HepG2 (cell line): ENCODE data around the gene ZNF488. TPM values are rescaled to one million over a fixed set of nuclear protein-coding genes. Genes with fewer than 3 reads are reported as not detected.
A peak's percentile ranks its signal among the peaks of the same experiment; 100 is the strongest.
"Not testable (repeated sequence)": the region's sequence is repeated elsewhere in the genome, so short reads cannot be mapped to it uniquely, and the experiment has no call there.

Source experiments
- ATAC-seq: fragments of 200-7000 bp; cut with Tn5 transposase; 3 replicates; pipeline ENCODE4 v1.9.1; 2020; ENCODE audit warnings: mild to moderate bottlenecking, moderate library complexity
- BruUV-seq: library from RNA; stranded (reverse); fragments of 400-500 nt; replicated peaks from 2 replicates; lab custom pipeline; 2021; lab: Mats Ljungman, UMichigan
- CTCF ChIA-PET: fragments of 300-600 bp; formaldehyde crosslinking; extraction: SDS; loops from one replicate; lab custom pipeline; 2021; ENCODE audit warnings: low total read pairs, inconsistent platforms, low intra/inter-chr PET ratio; lab: Yijun Ruan, JAX
- POLR2A ChIA-PET: fragments of 350-600 bp; sonication (Branson Sonifier 250); formaldehyde crosslinking; loops from one replicate; lab custom pipeline; 2020; ENCODE audit warnings: antibody characterized with exemption, inconsistent platforms; lab: Yijun Ruan, JAX
- DNase-seq: peaks from one replicate; pipeline ENCODE4 v3.0.0-alpha.2; 2015; ENCODE audit warnings: low spot score
- FAIRE-seq: peaks from 3 replicates; lab custom pipeline; 2011; peaks lifted over from hg19 to GRCh38; lab: Jason Lieb, UNC
- H2AFZ ChIP-seq: one replicate; pipeline ENCODE4 v1.6.1; 2011; ENCODE audit warnings: low read length, inconsistent platforms
- H3K27ac ChIP-seq: fragments of 300-600 bp; 3 replicates; pipeline ENCODE4 v1.8.0; 2011; ENCODE audit warnings: mixed run types, mild to moderate bottlenecking, mixed read lengths, low read length, inconsistent platforms; ENCODE audit not compliant: insufficient read depth; ENCODE audit errors: extremely low read length
- H3K27me3 ChIP-seq, 2 experiments: fragments of 200-600 bp in 1 of 2; 2 replicates in 1 of 2; 3 replicates in 1 of 2; pipeline versions ENCODE4 v1.6.0 to v1.8.0; 2011; ENCODE audit warnings: low read length in 2 of 2, mild to moderate bottlenecking in 2 of 2, moderate library complexity in 2 of 2, inconsistent platforms in 1 of 2; ENCODE audit not compliant: insufficient read depth in 2 of 2, control insufficient read depth in 1 of 2
- H3K36me3 ChIP-seq, 2 experiments: fragments of 200-600 bp in 1 of 2; replicated peaks in 1 of 2; 2 replicates in 1 of 2; 3 replicates in 1 of 2; pipeline versions ENCODE4 v1.5.1 to v1.8.0; 2011; ENCODE audit warnings: low read length in 2 of 2, inconsistent platforms in 1 of 2; ENCODE audit not compliant: insufficient read depth in 2 of 2, control insufficient read depth in 1 of 2
- H3K4me1 ChIP-seq: 2 replicates; pipeline ENCODE4 v1.5.1; 2012; ENCODE audit warnings: low read length, inconsistent platforms; ENCODE audit not compliant: insufficient read depth
- H3K4me2 ChIP-seq: 2 replicates; pipeline ENCODE4 v1.6.0; 2011; ENCODE audit warnings: low read depth, low read length, inconsistent platforms
- H3K4me3 ChIP-seq, 3 experiments: fragments of 200-600 bp in 1 of 3; sonication (generic), shearing (Covaris generic) in 1 of 3; replicated peaks in 1 of 3; 2 replicates each; pipeline ENCODE4 v1.5.1; 2011 to 2016; ENCODE audit warnings: low read length in 3 of 3, inconsistent platforms in 2 of 3, low read depth in 2 of 3, mild to moderate bottlenecking in 2 of 3, control low read depth in 1 of 3, mixed read lengths in 1 of 3; ENCODE audit not compliant: insufficient read depth in 1 of 3
- H3K79me2 ChIP-seq: one replicate; pipeline ENCODE4 v1.6.1; 2011; ENCODE audit warnings: low read length, inconsistent platforms; ENCODE audit not compliant: insufficient read depth
- H3K9ac ChIP-seq: 2 replicates; pipeline ENCODE4 v1.6.0; 2011; ENCODE audit warnings: mild to moderate bottlenecking, low read depth, low read length, inconsistent platforms; ENCODE audit not compliant: insufficient read depth
- H3K9me3 ChIP-seq: 2 replicates; pipeline ENCODE4 v1.5.1; 2012; ENCODE audit warnings: mild to moderate bottlenecking, low read length
- H4K20me1 ChIP-seq: 2 replicates; pipeline ENCODE4 v1.6.0; 2011; ENCODE audit warnings: inconsistent platforms, mild to moderate bottlenecking, low read length, moderate library complexity; ENCODE audit not compliant: insufficient read depth
- ZNF263 ChIP-seq: sonication (generic); formaldehyde crosslinking; IDR thresholded peaks from 2 replicates; pipeline ENCODE4 v1.4.0; 2020; ENCODE audit warnings: missing genetic modification reagents
- WGBS: methylation state at CpG from one replicate; pipeline ENCODE4 v1.1.6; 2017; ENCODE audit warnings: low lambda C conversion rate; 5-methylcytosine and 5-hydroxymethylcytosine counted together
- in situ Hi-C: cut with HindIII; loops from 2 replicates; pipeline ENCODE4 v1.10.0; 2017; ENCODE audit warnings: low pct_unique_long_range_greater_than_20kb; ENCODE audit not compliant: extremely low pct_ligation_motif_present
- intact Hi-C: fragments of 100-400 bp; cut with micrococcal nuclease; formaldehyde crosslinking; loops from one replicate; pipeline ENCODE4 v1.10.0; 2022; ENCODE audit not compliant: unreplicated experiment
- polyA plus RNA-seq, 8 experiments: library from polyadenylated mRNA; depleted of rRNA in 3 of 8; stranded (reverse) in 7 of 8; unstranded in 1 of 8; fragments of >200 nt; fragmentation: Illumina TruSeq in 4 of 8; extraction: Trizol in 4 of 8; gene quantifications; 2 replicates each; pipeline versions ENCODE4 v1.2.1 to v1.2.3, GENCODE V29; 2011 to 2016; ENCODE audit warnings: low read depth in 4 of 8, missing spikeins in 1 of 8, mixed read lengths in 1 of 8; ENCODE audit not compliant: insufficient read depth in 1 of 8
- total RNA-seq, 5 experiments: library from RNA; depleted of rRNA; stranded (reverse); fragments of >200 nt; fragmentation: Illumina TruSeq; extraction: Trizol; gene quantifications; 2 replicates each; pipeline ENCODE4 v1.2.3, GENCODE V29; 2016; ENCODE audit warnings: low read depth in 1 of 5
- TF ChIP-seq, protein P1 (sequence below): sonication (generic); formaldehyde crosslinking; IDR thresholded peaks from 2 replicates; pipeline ENCODE4 v1.4.0; 2020; ENCODE audit warnings: missing genetic modification reagents

The ZNF488 gene
- total and polyA plus RNA-seq, 2 of the 13 experiments (the other 11 are each of a cell fraction or from before 2014, with no cell fraction given), result 0.13 to 0.15 TPM

DNA sequence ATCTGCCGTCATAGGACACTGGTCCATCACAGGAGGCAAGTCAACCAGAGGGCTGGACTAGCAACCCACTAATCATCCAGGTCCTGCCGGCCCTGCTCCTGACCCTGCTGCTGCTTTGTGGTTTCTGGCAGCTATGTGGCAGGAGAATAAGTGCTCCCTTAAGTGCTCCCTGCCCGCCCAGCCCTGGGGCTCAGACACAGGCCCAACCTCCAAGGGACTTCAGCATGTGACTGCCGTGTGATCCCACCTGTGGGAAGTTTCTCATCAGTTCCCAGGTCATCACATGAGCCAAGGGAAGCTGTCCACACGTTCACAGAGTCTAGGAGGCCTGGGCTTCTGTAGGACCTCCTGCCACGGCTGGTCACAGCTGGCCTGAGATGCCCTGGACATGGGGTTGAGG lies 34.2 kb upstream of the ZNF488 start:
- CTCF ChIA-PET, result no interaction called here
- WGBS, result 10% methylated on average over 3 of the region's 6 CpGs
- intact Hi-C loops (no loop called here), in situ Hi-C loops (no loop called here)
- Histone ChIP-seq H3K4me3 (no peak overlapping the region), H4K20me1 (no peaks in the 10 kb centered on the region), H3K27me3 (peaks cover 2 to 16% of the 10 kb centered on the region in 2 experiments; a peak in 3 of 5 replicates), H3K27ac (no peak overlapping the region), H3K36me3 (no peaks in the 10 kb centered on the region), H3K79me2 (no peaks in the 10 kb centered on the region), H3K9me3 (no peaks in the 10 kb centered on the region), H3K4me1 (peaks cover 6% of the 10 kb centered on the region; the same call in 1 of the 2 replicates), H2AFZ (no peak overlapping the region), H3K9ac (no peak overlapping the region), H3K4me2 (no peak overlapping the region)
- DNase-seq (no peak), FAIRE-seq (no peak), ATAC-seq (no peak)
- TF ChIP-seq, protein P1, sequence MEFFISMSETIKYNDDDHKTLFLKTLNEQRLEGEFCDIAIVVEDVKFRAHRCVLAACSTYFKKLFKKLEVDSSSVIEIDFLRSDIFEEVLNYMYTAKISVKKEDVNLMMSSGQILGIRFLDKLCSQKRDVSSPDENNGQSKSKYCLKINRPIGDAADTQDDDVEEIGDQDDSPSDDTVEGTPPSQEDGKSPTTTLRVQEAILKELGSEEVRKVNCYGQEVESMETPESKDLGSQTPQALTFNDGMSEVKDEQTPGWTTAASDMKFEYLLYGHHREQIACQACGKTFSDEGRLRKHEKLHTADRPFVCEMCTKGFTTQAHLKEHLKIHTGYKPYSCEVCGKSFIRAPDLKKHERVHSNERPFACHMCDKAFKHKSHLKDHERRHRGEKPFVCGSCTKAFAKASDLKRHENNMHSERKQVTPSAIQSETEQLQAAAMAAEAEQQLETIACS (CRISPR knock-in tag), result no peak
- peak; percentile 29; the same call in 1 of the 2 replicates for TF ChIP-seq ZNF263 (CRISPR knock-in tag)
- BruUV-seq, result no TSS peak
- POLR2A ChIA-PET, result no interaction called here

DNA sequence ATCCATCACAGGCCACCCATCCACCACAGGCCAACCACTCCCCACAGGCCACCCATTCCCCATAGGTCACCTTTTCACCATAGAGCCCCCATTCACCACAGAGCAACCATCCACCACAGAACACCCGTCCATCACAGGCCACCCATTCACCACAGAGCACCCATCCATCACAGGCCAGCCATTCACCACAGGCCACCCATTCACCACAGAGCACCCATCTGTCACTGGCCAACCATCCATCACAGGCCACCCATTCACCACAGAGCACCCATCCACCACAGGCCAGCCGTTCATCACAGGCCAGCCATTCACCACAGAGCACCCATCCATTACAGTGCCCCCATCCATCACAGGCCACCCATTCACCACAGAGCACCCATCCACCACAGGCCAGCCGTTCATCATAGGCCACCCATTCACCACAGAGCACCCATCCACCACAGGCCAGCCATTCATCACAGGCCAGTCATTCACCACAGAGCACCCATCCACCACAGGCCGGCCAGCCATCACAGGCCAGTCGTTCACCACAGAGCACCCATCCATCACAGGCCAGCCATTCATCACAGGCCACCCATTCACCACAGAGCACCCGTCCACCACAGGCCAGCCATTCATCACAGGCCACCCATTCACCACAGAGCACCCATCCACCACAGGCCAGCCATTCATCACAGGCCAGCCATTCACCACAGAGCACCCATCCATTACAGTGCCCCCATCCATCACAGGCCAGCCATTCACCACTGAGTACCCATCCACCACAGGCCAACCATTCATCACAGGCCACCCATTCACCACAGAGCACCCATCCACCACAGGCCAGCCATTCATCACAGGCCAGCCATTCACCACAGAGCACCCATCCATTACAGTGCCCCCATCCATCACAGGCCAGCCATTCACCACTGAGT lies 32.5 kb upstream of the ZNF488 start:
- CTCF ChIA-PET, DNase-seq, POLR2A ChIA-PET, H3K4me3 ChIP-seq, H3K9me3 ChIP-seq, H3K4me2 ChIP-seq, FAIRE-seq, H3K79me2 ChIP-seq, H3K27ac ChIP-seq, intact Hi-C loops, ATAC-seq, H2AFZ ChIP-seq, H4K20me1 ChIP-seq, H3K9ac ChIP-seq, H3K36me3 ChIP-seq, in situ Hi-C loops, BruUV-seq, H3K4me1 ChIP-seq: not testable (repeated sequence)
- WGBS, result 14% methylated on average over 6 of the region's 6 CpGs
- H3K27me3 ChIP-seq, result peaks cover 2 to 13% of the 10 kb centered on the region in 2 experiments; a peak in 3 of 5 replicates
